Mesenchymal stem cell (in vitro differentiated cells and primary cell): ENCODE results near the gene DOCK10.

Experiments
- DNase-seq: peaks from one replicate; pipeline ENCODE4 v3.0.0-alpha.2; 2013
- H2AFZ ChIP-seq: one replicate; pipeline ENCODE4 v1.6.1; 2013; ENCODE audit warnings: low read depth, mild to moderate bottlenecking, control low read depth, inconsistent platforms, low read length, moderate library complexity
- H2AK5ac ChIP-seq: 2 replicates; pipeline ENCODE4 v1.6.1; 2013; ENCODE audit warnings: low read length, moderate library complexity, mild to moderate bottlenecking, inconsistent platforms; ENCODE audit not compliant: severe bottlenecking
- H2BK120ac ChIP-seq: one replicate; pipeline ENCODE4 v1.6.1; 2013; ENCODE audit warnings: low read depth, mild to moderate bottlenecking, inconsistent platforms, low read length, moderate library complexity
- H2BK12ac ChIP-seq, 2 experiments: one replicate each; pipeline ENCODE4 v1.6.1; 2013; ENCODE audit warnings: inconsistent platforms in 2 of 2, low read length in 2 of 2, mild to moderate bottlenecking in 2 of 2, moderate library complexity in 2 of 2, control low read depth in 1 of 2
- H2BK15ac ChIP-seq: one replicate; pipeline ENCODE4 v1.6.1; 2013; ENCODE audit warnings: mild to moderate bottlenecking, low read depth, inconsistent platforms; ENCODE audit not compliant: poor library complexity, severe bottlenecking
- H2BK5ac ChIP-seq: 2 replicates; pipeline ENCODE4 v1.6.1; 2013; ENCODE audit warnings: low read depth, mild to moderate bottlenecking, low read length, control low read depth, inconsistent platforms; ENCODE audit not compliant: poor library complexity, severe bottlenecking
- H3K14ac ChIP-seq, 2 experiments: one replicate each; pipeline ENCODE4 v1.6.1; 2013; ENCODE audit warnings: inconsistent platforms in 2 of 2, low read length in 2 of 2, control low read depth in 1 of 2, mild to moderate bottlenecking in 1 of 2, moderate library complexity in 1 of 2
- H3K18ac ChIP-seq, 2 experiments: one replicate each; pipeline ENCODE4 v1.6.1; 2013; ENCODE audit warnings: inconsistent platforms in 2 of 2, low read length in 2 of 2, control low read depth in 1 of 2, low read depth in 1 of 2, mild to moderate bottlenecking in 1 of 2
- H3K23ac ChIP-seq, 2 experiments: one replicate each; pipeline ENCODE4 v1.6.1; 2013; ENCODE audit warnings: inconsistent platforms in 2 of 2, low read length in 2 of 2, mild to moderate bottlenecking in 2 of 2, moderate library complexity in 2 of 2, control low read depth in 1 of 2
- H3K27ac ChIP-seq: 2 replicates; pipeline ENCODE4 v1.5.1; 2013; ENCODE audit warnings: mild to moderate bottlenecking, moderate library complexity, low read length, control low read depth, inconsistent platforms; ENCODE audit not compliant: poor library complexity, severe bottlenecking
- H3K27me3 ChIP-seq, 2 experiments: 2 replicates each; pipeline versions ENCODE4 v1.6.1 to v1.7.0; 2013; ENCODE audit warnings: low read length in 2 of 2, mild to moderate bottlenecking in 2 of 2, moderate library complexity in 2 of 2, control low read depth in 1 of 2, inconsistent platforms in 1 of 2; ENCODE audit not compliant: control insufficient read depth in 1 of 2, insufficient read depth in 1 of 2
- H3K36me3 ChIP-seq, 2 experiments: 2 replicates each; pipeline versions ENCODE4 v1.6.1 to v1.7.0; 2013; ENCODE audit warnings: low read length in 2 of 2, control low read depth in 1 of 2, inconsistent platforms in 1 of 2, low read depth in 1 of 2, mild to moderate bottlenecking in 1 of 2; ENCODE audit not compliant: insufficient read depth in 2 of 2, control insufficient read depth in 1 of 2
- H3K4ac ChIP-seq, 2 experiments: one replicate each; pipeline ENCODE4 v1.6.1; 2013; ENCODE audit warnings: inconsistent platforms in 2 of 2, low read length in 2 of 2, mild to moderate bottlenecking in 2 of 2, moderate library complexity in 2 of 2, control low read depth in 1 of 2, low read depth in 1 of 2
- H3K4me1 ChIP-seq: 2 replicates; pipeline ENCODE4 v1.6.1; 2013; ENCODE audit warnings: low read depth, low read length, control low read depth; ENCODE audit not compliant: control insufficient read depth, insufficient read depth
- H3K4me2 ChIP-seq: 2 replicates; pipeline ENCODE4 v1.6.1; 2013; ENCODE audit warnings: low read length, mild to moderate bottlenecking, inconsistent platforms; ENCODE audit not compliant: poor library complexity, severe bottlenecking
- H3K4me3 ChIP-seq, 2 experiments: 2 replicates each; pipeline versions ENCODE4 v1.5.1 to v1.7.0; 2013; ENCODE audit warnings: low read length in 2 of 2, mild to moderate bottlenecking in 2 of 2, control low read depth in 1 of 2, low read depth in 1 of 2; ENCODE audit not compliant: insufficient read depth in 1 of 2
- H3K79me1 ChIP-seq: replicated peaks from 2 replicates; pipeline ENCODE4 v1.6.1; 2013; ENCODE audit warnings: mild to moderate bottlenecking, control low read depth, low read length, inconsistent platforms; ENCODE audit not compliant: poor library complexity, severe bottlenecking
- H3K9ac ChIP-seq: 2 replicates; pipeline ENCODE4 v1.7.0; 2013; ENCODE audit warnings: mild to moderate bottlenecking, low read length, moderate library complexity
- H3K9me3 ChIP-seq: 2 replicates; pipeline ENCODE4 v1.7.0; 2013; ENCODE audit warnings: mild to moderate bottlenecking, low read length; ENCODE audit not compliant: control insufficient read depth
- H4K8ac ChIP-seq: one replicate; pipeline ENCODE4 v1.6.1; 2013; ENCODE audit warnings: inconsistent platforms, mild to moderate bottlenecking, low read length, moderate library complexity
- H4K91ac ChIP-seq: one replicate; pipeline ENCODE4 v1.6.1; 2013; ENCODE audit warnings: mild to moderate bottlenecking, low read length, inconsistent platforms
- WGBS: methylation state at CpG from one replicate; pipeline ENCODE4 v1.1.7; 2013; ENCODE audit warnings: mixed read lengths; 5-methylcytosine and 5-hydroxymethylcytosine counted together

DOCK10 gene

DNA sequence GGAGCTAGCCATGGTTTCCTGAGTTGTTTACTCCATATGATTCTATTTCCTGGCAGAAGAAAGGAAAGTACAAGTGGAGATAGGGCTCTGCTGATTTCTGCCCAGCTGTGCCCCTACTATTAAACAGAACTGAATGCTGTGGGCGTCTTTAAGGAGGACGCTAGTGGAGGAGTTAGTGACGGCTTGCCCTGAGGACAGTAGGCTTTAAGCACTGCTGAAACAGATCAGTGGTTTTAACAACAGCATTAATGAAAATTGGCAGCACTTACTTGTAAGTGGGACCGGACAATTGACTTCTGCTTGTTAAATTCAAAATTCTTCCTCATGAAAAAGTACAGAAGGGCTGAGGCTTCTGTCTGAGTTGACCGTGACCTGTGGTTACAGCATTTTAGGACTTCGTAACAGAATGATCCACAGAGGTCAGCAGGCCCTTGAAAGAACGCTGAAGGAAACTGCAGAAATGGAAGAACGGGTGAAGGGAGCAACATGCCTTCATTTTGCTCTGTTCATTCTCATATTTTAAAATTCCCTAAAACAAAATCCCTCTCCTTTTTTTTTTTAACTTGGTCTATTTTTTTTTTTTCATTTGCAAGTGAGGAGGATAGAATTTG lies 245.5 kb downstream of the DOCK10 start:
- no peak overlapping the region for H2BK12ac ChIP-seq
- no peak overlapping the region for H2BK15ac ChIP-seq
- H3K4me2 ChIP-seq: no peak overlapping the region
- peaks cover 15 to 90% of the 10 kb centered on the region in 2 experiments for H3K36me3 ChIP-seq
- H3K14ac ChIP-seq: no peak overlapping the region
- 84% methylated on average over 8 of the region's 8 CpGs for WGBS
- H2BK5ac ChIP-seq: no peak overlapping the region
- H3K9ac ChIP-seq: no peak overlapping the region
- no peaks in the 10 kb centered on the region for H3K79me1 ChIP-seq
- H2AK5ac ChIP-seq: no peak overlapping the region
- no peak for DNase-seq
- no peaks in the 10 kb centered on the region for H3K4me1 ChIP-seq
- no peaks in the 10 kb centered on the region for H3K9me3 ChIP-seq
- no peak overlapping the region for H2BK120ac ChIP-seq
- no peak overlapping the region for H3K4ac ChIP-seq
- no peak overlapping the region for H2AFZ ChIP-seq
- H4K8ac ChIP-seq: no peak overlapping the region
- no peak overlapping the region for H3K27ac ChIP-seq
- H3K27me3 ChIP-seq: no peaks in the 10 kb centered on the region
- H3K18ac ChIP-seq: no peak overlapping the region
- H4K91ac ChIP-seq: no peak overlapping the region
- no peak overlapping the region for H3K23ac ChIP-seq
- H3K4me3 ChIP-seq: no peak overlapping the region

DNA sequence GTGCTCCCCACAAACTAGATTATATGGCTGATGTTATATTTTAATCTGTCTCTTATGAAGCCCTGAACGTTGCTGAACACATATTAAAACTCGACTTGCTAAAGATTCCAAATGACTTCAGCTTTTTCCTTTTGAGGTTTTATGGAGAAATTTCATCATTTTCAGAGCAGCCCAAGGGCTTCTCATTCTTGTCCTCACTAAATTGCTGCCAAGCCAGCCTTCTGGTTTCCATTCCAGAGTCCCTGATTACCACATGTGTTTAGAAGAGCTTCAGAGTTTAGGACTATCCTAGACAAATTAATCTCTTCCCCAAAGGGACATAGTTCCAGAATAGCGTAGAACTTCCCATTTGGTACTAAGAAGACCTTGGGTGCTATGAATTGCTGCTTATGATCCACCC lies 248.3 kb downstream of the DOCK10 start:
- H3K4me1 ChIP-seq: no peaks in the 10 kb centered on the region
- H4K91ac ChIP-seq: no peak overlapping the region
- no peak overlapping the region for H4K8ac ChIP-seq
- H3K36me3 ChIP-seq: peaks cover 15 to 87% of the 10 kb centered on the region in 2 experiments
- no peak overlapping the region for H3K4me2 ChIP-seq
- no peak overlapping the region for H3K14ac ChIP-seq
- no peak overlapping the region for H2BK120ac ChIP-seq
- no peak overlapping the region for H3K27ac ChIP-seq
- peak overlapping the region; percentile 78 for H3K9ac ChIP-seq
- no peak overlapping the region for H2AK5ac ChIP-seq
- H3K79me1 ChIP-seq: no peaks in the 10 kb centered on the region
- 92% methylated on average over 3 of the region's 3 CpGs for WGBS
- no peak for DNase-seq
- no peak overlapping the region for H3K4ac ChIP-seq
- H3K9me3 ChIP-seq: no peaks in the 10 kb centered on the region
- no peak overlapping the region for H2BK12ac ChIP-seq
- H2BK15ac ChIP-seq: no peak overlapping the region
- H3K18ac ChIP-seq: no peak overlapping the region
- H3K23ac ChIP-seq: no peak overlapping the region
- no peaks in the 10 kb centered on the region for H3K27me3 ChIP-seq
- H2BK5ac ChIP-seq: no peak overlapping the region
- no peak overlapping the region for H3K4me3 ChIP-seq
- no peak overlapping the region for H2AFZ ChIP-seq

DNA sequence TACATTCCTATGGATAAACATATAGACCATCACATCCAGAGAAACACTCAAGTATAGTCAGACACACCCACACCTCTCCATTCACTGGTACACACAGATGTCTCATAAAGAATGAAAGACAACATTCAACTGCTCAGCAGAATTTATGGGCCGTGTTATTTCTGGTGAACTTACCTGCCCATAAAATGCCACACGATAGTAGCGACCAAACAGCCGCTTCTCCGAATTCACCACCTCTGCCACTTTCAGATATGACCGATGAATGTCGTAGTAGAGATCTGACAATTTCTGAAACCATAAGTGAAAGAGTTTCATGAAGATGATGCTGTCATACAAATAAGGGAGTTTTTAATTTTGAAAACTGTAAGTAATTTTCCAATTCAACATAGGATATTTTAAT lies 255.4 kb downstream of the DOCK10 start:
- no peak overlapping the region for H3K23ac ChIP-seq
- no peak overlapping the region for H3K4me3 ChIP-seq
- no peaks in the 10 kb centered on the region for H3K4me1 ChIP-seq
- no peak overlapping the region for H3K9ac ChIP-seq
- no peak overlapping the region for H3K14ac ChIP-seq
- no peak overlapping the region for H3K4me2 ChIP-seq
- no peak overlapping the region for H4K91ac ChIP-seq
- WGBS: 98% methylated on average over 7 of the region's 7 CpGs
- H3K4ac ChIP-seq: no peak overlapping the region
- H2AFZ ChIP-seq: no peak overlapping the region
- peaks cover 3 to 94% of the 10 kb centered on the region in 2 experiments for H3K36me3 ChIP-seq
- no peak overlapping the region for H3K27ac ChIP-seq
- no peak overlapping the region for H2AK5ac ChIP-seq
- H2BK15ac ChIP-seq: no peak overlapping the region
- H3K18ac ChIP-seq: no peak overlapping the region
- H3K27me3 ChIP-seq: no peaks in the 10 kb centered on the region
- no peak overlapping the region for H2BK12ac ChIP-seq
- H2BK5ac ChIP-seq: no peak overlapping the region
- no peak for DNase-seq
- H3K9me3 ChIP-seq: no peaks in the 10 kb centered on the region
- no peak overlapping the region for H4K8ac ChIP-seq
- H3K79me1 ChIP-seq: no peaks in the 10 kb centered on the region
- no peak overlapping the region for H2BK120ac ChIP-seq

GRCh38 chr2:224781400-224781799 lies 260.9 kb downstream of the DOCK10 start:
- Histone ChIP-seq H3K4me3 (no peak overlapping the region), H3K4me1 (peaks cover 2% of the 10 kb centered on the region), H3K79me1 (no peaks in the 10 kb centered on the region), H3K27ac (peak overlapping the region; percentile 14), H2BK15ac (no peak overlapping the region), H2BK120ac (no peak overlapping the region), H3K27me3 (no peaks in the 10 kb centered on the region), H3K9ac (no peak overlapping the region), H4K91ac (no peak overlapping the region), H3K4ac (no peak overlapping the region), H2BK12ac (no peak overlapping the region), H2AFZ (no peak overlapping the region), H2BK5ac (no peak overlapping the region), H3K23ac (no peak overlapping the region), H3K14ac (no peak overlapping the region), H3K9me3 (no peaks in the 10 kb centered on the region), H2AK5ac (no peak overlapping the region), H3K36me3 (peaks cover 3 to 67% of the 10 kb centered on the region in 2 experiments), H3K18ac (no peak overlapping the region), H4K8ac (no peak overlapping the region), H3K4me2 (no peak overlapping the region)
- no peak for DNase-seq
